Muscle layer of colon (tissue), 2 donors: ENCODE measurements around the gene MED20.

Source experiments
- H3K27ac ChIP-seq: one replicate; pipeline ENCODE4 v1.7.0; 2013; ENCODE audit warnings: low read depth, mild to moderate bottlenecking, low read length, moderate library complexity
- H3K27me3 ChIP-seq, 2 donors: one replicate each; pipeline ENCODE4 v1.7.0; 2013; ENCODE audit warnings: low read length in 2 of 2, mild to moderate bottlenecking in 2 of 2; ENCODE audit not compliant: insufficient read depth in 2 of 2, control insufficient read depth in 1 of 2
- H3K36me3 ChIP-seq: one replicate; pipeline ENCODE4 v1.7.0; 2013; ENCODE audit warnings: mild to moderate bottlenecking, low read length; ENCODE audit not compliant: insufficient read depth
- H3K4me1 ChIP-seq: one replicate; pipeline ENCODE4 v1.7.0; 2013; ENCODE audit warnings: mild to moderate bottlenecking, low read length; ENCODE audit not compliant: insufficient read depth
- H3K4me3 ChIP-seq, 2 donors: one replicate each; pipeline ENCODE4 v1.7.0; 2013; ENCODE audit warnings: low read length in 2 of 2, low read depth in 1 of 2, mild to moderate bottlenecking in 1 of 2, moderate library complexity in 1 of 2
- H3K9ac ChIP-seq: one replicate; pipeline ENCODE4 v1.7.0; 2013; ENCODE audit warnings: low read length
- H3K9me3 ChIP-seq: one replicate; pipeline ENCODE4 v1.7.0; 2013; ENCODE audit warnings: mild to moderate bottlenecking, low read length
- donor health status: abdominal sarcoma.
- donor health status: Adenocarcinoma of cecum.

The MED20 gene

DNA sequence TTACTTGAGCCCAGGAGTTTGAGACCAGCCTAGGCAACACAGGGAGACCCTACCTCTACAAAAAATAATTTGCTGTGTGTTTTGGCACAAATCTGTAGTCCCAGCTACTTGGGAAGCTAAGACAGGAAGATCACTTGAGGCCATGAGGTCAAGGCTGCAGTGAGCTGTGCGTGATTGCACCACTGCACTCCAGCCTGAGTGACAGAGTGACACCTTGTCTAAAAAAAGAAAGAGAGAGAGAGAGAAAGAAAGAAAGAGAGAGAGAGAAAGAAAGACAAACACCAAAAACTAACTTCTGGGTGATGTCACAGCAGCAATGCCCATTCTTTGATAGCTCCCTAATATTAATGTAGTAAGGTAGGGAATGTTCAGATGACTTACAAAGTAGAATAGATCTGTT lies 46.2 kb downstream of the MED20 start:
- Histone ChIP-seq H3K27ac (no peak overlapping the region), H3K9me3 (no peaks in the 10 kb centered on the region), H3K9ac (no peak overlapping the region), H3K27me3 (no peaks in the 10 kb centered on the region), H3K36me3 (no peaks in the 10 kb centered on the region), H3K4me3 (no peak overlapping the region), H3K4me1 (no peaks in the 10 kb centered on the region)

DNA sequence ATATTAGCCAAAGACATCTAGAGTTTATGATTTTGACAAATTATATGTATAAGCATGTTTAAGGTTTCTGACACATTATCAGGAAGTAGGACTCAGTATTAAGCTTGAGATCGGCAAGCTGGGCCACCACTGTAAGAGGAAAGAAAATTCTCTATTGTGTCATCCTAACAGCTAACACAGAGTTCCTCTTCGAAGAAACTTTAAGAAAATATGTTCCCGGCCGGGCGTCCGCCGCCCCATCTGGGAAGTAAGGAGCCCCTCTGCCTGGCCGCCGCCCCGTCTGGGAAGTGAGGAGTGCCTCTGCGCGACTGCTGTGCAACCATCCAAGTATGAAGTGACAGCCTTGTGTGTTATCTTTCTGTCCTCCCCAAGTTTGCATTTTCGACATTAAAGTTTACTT lies 48.8 kb downstream of the MED20 start:
- no peaks in the 10 kb centered on the region for H3K9me3 ChIP-seq
- no peaks in the 10 kb centered on the region for H3K4me1 ChIP-seq
- no peak overlapping the region for H3K4me3 ChIP-seq
- H3K27me3 ChIP-seq, result no peaks in the 10 kb centered on the region
- H3K9ac ChIP-seq, result no peak overlapping the region
- H3K27ac ChIP-seq, result no peak overlapping the region
- no peaks in the 10 kb centered on the region for H3K36me3 ChIP-seq

DNA sequence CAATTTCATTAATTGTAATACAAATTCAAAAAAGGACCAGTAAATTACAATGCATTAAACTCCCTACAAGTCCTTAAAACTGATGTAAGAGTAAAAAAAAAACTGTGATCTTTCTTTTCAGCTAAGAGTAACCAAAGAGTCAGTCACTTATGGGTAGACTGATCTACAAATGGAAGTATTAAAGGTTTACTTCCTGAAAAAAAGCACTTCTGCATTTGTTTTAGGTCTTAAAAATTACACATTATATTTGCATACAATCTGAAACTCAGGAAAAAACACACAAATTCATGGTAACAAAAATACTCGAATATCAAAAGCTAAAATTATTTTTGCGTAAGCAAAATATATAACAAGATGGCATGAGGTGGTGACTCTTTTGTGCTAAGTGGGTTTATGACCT lies 49.2 kb downstream of the MED20 start:
- Histone ChIP-seq H3K27ac (no peak overlapping the region), H3K36me3 (no peaks in the 10 kb centered on the region), H3K9me3 (no peaks in the 10 kb centered on the region), H3K27me3 (no peaks in the 10 kb centered on the region), H3K4me3 (no peak overlapping the region), H3K4me1 (no peaks in the 10 kb centered on the region), H3K9ac (no peak overlapping the region)

DNA sequence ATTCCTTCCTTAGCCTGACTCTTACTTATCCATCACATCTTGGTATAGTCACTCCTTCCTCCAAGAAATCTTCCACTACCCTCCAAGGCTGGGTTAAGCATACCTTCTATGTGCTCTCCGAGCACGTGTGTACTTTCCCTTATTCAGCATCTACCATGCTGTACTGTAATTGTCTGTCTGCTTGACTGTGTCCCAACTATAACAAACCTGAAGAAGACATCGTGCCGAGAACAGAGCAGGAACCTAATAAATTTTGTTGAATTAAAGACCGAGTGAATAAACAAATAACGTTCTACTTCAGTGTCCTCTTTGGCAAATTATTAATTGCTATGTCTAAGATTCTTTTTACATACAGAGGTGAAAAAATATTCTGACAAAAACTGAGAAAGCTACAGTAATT lies 61.6 kb downstream of the MED20 start:
- Histone ChIP-seq H3K27ac (no peak overlapping the region), H3K9ac (no peak overlapping the region), H3K4me1 (no peaks in the 10 kb centered on the region), H3K36me3 (no peaks in the 10 kb centered on the region), H3K4me3 (no peak overlapping the region), H3K27me3 (no peaks in the 10 kb centered on the region), H3K9me3 (no peaks in the 10 kb centered on the region)

DNA sequence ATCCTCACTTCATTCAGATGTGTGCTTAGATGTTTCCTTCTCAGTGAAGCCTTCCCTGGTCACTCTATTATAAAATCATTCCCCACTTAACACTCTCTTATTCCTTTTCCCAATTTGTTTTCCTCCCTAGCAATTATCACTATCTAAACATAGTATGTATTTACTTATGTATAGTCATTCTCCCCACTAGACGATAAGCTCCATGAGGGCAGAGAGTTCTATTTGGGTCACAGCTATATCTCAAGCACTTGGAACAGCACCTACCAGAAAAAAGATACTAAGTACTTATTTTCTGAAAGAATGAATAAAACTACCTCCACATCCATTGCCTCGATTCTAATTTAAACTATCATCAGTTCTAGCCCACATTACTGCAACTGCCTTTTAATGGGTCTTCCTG lies 62.2 kb downstream of the MED20 start:
- no peak overlapping the region for H3K4me3 ChIP-seq
- H3K9ac ChIP-seq, result no peak overlapping the region
- H3K4me1 ChIP-seq, result no peaks in the 10 kb centered on the region
- H3K27ac ChIP-seq, result no peak overlapping the region
- H3K36me3 ChIP-seq, result no peaks in the 10 kb centered on the region
- no peaks in the 10 kb centered on the region for H3K27me3 ChIP-seq
- H3K9me3 ChIP-seq, result no peaks in the 10 kb centered on the region
